ENCODE data around the gene DDC.

Gene DDC

DNA sequence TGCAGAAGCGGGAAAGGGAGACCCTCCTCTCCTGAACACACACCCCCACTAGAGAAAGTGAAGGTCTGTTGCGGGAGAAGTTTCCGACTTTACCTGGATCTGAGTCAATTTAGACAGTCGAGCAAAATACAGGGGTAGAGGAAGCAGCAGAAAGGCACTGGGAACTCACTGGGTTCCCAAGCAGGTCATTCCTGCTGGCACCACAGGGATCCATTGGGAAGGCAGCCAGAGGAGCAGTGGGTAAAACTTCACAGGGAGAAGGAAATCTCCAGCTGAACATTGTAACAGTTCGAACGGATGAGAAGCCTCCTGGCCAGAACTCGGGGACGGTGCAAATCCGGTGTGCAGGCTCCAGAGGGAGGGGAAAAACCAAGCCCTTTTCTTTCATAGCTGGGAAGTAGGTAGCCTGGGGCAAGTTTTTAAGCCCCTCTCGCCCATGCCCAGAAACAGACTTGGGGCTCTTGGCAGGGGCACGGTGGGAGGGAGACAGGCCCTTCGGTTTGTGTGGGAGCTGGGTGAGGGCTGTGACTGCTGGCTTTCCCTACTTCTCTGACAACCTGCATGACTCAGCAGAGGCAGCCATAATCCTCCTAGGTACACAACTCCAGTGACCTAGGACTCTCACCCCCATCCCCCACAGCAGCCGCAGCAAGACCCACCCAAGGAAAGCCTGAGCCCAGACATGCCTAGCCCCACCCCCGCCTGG lies 51.9 kb downstream of the DDC start:
- DNase-seq (ENCODE audit: low read depth, low spot score): no peak
- no peak overlapping the region for H3K4me3 ChIP-seq (ENCODE audit: low read depth, low read length)
- CTCF ChIA-PET: no interaction called here

DNA sequence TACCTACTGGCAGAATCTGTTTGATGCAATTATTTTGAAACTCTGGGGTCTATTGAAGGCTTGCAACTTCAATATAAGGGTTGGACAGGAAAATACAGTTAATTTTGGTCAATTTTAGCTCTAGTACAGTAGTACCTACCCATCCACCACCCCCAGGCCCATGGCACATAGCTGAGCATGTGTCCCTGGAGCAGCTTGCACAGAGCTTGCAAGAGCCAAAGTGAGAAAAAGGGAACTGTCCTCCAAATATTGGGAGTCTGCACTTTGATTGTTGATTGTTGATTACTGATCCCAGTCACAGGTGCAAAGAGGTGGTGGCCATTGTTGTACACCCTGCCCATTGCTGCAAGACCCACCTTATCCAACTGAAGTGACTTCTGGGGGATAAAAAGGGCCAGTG lies 52.8 kb downstream of the DDC start:
- POLR2A ChIA-PET: no interaction called here
- TF ChIP-seq, protein P1, sequence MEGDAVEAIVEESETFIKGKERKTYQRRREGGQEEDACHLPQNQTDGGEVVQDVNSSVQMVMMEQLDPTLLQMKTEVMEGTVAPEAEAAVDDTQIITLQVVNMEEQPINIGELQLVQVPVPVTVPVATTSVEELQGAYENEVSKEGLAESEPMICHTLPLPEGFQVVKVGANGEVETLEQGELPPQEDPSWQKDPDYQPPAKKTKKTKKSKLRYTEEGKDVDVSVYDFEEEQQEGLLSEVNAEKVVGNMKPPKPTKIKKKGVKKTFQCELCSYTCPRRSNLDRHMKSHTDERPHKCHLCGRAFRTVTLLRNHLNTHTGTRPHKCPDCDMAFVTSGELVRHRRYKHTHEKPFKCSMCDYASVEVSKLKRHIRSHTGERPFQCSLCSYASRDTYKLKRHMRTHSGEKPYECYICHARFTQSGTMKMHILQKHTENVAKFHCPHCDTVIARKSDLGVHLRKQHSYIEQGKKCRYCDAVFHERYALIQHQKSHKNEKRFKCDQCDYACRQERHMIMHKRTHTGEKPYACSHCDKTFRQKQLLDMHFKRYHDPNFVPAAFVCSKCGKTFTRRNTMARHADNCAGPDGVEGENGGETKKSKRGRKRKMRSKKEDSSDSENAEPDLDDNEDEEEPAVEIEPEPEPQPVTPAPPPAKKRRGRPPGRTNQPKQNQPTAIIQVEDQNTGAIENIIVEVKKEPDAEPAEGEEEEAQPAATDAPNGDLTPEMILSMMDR (IDR thresholded peaks at IDR 0.05; ENCODE audit: insufficient read depth, low read length, missing control alignments): no peak
- no peak overlapping the region for H3K4me3 ChIP-seq (ENCODE audit: low read depth, low read length)
- no peak for DNase-seq (ENCODE audit: low read depth, low spot score)
- CTCF ChIA-PET: no interaction called here

More for the DNA sequence above, 51.9 kb downstream of the DDC start:
- POLR2A ChIA-PET: no interaction called here
- TF ChIP-seq, protein P1 (IDR thresholded peaks at IDR 0.05; ENCODE audit: insufficient read depth, low read length, missing control alignments): no peak

DNA sequence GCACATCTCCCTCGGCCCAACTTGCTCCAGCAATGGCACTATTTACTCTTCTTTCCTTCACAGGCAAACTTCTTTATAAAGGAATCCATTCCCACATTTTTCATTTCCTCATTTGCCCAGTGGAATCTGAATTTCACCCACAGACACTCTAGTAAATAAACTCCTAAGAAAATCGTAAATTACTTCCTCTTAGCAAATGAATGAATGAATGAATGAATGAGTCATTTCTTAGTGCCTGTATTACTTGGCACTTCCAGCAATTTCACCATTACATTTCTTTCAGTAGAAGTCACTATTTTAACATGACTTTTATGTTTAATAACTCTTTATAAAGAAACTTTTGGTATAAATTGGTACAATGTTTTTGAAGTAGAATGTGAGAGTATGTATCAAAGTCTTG lies 55.7 kb downstream of the DDC start:
- TF ChIP-seq, protein P1 (IDR thresholded peaks at IDR 0.05; ENCODE audit: insufficient read depth, low read length, missing control alignments): no peak
- CTCF ChIA-PET: no interaction called here
- H3K4me3 ChIP-seq (ENCODE audit: low read depth, low read length): no peak overlapping the region
- DNase-seq (ENCODE audit: low read depth, low spot score): no peak
- POLR2A ChIA-PET: no interaction called here

DNA sequence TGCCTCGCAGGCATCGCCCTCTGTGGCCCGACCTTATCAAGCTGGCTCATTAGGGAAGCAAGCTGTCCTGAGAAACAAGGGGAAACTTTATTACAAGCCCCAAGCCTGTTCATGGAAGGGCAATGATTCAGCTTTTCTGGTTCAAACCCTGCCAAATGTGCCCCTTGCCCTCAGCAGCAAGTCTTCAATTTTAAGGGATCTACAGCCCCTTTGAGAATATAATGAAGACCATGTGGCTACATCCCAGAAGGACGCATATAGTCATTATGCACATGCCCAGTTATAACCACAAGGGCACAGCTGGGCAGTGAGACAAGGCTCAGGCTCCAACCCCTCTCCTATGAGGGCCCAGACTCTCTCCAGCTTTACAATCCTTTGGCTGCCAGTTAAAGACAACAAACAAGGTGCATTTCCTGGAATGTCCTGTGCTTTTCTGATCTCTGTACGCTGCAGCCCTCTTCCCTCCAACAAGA lies 56.7 kb downstream of the DDC start:
- DNase-seq (ENCODE audit: low read depth, low spot score): no peak
- POLR2A ChIA-PET: no interaction called here
- H3K4me3 ChIP-seq (ENCODE audit: low read depth, low read length): no peak overlapping the region
- CTCF ChIA-PET: no interaction called here
- TF ChIP-seq, protein P1 (IDR thresholded peaks at IDR 0.05; ENCODE audit: insufficient read depth, low read length, missing control alignments): no peak

DNA sequence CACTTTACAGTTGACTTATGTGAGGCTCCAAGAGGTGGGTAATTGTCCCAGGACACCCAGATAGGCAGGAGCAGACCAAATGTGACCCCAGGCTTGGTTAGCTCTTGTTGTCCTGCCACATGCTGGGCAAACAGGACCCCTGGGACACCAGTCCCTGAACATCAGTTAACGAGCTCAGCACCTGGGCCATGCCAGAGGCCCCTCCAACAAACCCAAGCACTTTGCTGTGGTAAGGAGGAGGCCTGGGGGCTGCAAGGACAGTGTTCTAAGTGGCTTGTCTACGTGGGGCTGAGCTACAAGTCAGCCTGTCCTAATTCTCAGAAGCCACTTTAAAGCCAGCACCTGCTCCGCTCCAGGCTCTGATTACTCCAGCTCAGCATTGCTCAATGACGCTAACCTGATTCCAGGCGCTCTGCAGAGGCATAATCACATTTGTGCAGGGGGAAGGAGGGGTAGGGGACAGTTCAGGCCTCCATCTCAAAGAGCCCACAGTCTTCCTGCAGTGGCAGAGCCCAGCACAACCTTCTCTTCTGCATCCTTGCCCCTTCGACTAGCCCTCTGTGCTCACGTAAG lies 57.2 kb downstream of the DDC start:
- ChIA-PET POLR2A (no interaction called here), CTCF (no interaction called here)
- no peak overlapping the region for H3K4me3 ChIP-seq (ENCODE audit: low read depth, low read length)
- DNase-seq (ENCODE audit: low read depth, low spot score): no peak
- TF ChIP-seq, protein P1 (IDR thresholded peaks at IDR 0.05; ENCODE audit: insufficient read depth, low read length, missing control alignments): no peak

DNA sequence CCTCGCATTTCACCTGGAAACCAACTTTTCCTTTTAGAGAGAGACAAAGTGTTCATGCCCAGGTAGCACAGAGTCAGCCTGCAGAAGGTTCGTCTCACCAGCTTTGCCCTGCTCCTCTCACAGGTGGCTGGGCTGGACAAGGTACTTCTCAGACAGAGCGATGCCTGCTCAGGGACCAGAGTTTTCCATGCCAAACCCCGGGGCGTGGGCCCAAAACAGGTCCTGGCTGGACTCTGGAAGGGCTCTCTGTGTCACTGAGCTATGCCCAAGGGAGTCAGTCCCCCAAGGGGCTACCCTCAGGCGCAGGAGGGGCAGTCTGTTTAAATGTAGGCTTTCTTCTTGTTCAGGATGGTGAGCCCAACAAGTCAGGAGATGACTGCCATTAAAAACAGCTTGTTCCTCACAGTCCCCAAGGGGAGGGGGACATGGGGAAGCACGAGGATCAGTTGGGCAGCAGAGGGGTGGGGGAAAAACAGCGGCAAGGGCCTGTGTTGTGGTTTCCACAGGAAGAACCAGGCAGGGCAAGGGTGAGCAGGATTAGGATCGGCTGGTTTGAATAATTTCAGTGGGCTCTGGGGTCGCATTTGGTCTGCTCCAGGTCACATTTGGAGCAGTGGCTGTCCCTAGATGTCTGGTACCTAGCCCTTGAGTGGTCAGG lies 59.5 kb downstream of the DDC start:
- POLR2A ChIA-PET: no interaction called here
- no peak for DNase-seq (ENCODE audit: low read depth, low spot score)
- CTCF ChIA-PET: no interaction called here
- H3K4me3 ChIP-seq (ENCODE audit: low read depth, low read length): no peak overlapping the region
- TF ChIP-seq, protein P1 (IDR thresholded peaks at IDR 0.05; ENCODE audit: insufficient read depth, low read length, missing control alignments): no peak
